Activated T-helper 1 cell treated with anti-CD3 and anti-CD28 coated beads, Interleukin-2, amount 50 U/mL, for 16 hours (primary cell): ENCODE measurements around the gene SPATA13.
"Not testable (repeated sequence)": the region's sequence is repeated elsewhere in the genome, so short reads cannot be mapped to it uniquely, and the experiment has no call there.

Experiments
- DNase-seq, 2 donors: peaks; one replicate each; pipeline ENCODE4 v3.0.0-alpha.2; 2020; ENCODE audit warnings: low read depth in 1 of 2, low spot score in 1 of 2

Gene SPATA13

DNA sequence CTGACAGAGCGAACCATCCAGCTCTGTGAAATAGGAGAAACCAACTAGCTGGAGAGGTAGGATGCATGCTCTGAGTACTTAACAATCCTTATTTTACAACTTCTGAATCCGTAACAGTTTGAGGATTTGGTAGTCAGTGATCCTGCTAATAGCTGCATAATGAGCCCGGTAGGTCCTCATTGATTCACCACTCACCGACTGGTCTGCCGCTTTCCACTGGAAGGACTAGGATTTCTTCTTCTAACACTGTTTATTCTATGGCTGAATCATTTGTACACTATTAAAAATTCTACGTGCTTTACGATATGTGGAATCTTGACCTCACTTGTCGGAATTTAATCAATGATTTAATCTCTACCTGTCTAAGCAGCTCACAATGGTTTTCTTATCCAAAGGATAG, 33.9 kb downstream of the SPATA13 start:
- DNase-seq: no peak

DNA sequence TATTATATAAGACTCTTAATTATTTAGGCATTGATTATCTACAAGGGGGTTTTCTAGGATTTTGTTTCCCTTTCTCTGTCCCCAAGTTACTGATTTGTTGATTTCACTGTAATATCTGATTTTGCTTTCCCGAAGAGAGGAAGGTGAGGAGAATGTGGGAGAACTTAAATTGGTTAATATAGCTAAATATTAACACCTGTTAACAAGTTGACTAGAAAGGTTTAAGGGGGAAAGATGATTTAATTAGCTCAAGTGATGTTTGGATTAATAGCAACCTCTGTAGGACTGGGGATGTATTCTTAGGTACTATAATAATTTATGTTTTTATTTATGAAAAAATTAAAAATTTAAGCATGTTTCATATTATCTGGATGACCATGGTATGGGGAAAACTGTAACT, 35.1 kb downstream of the SPATA13 start:
- no peak for DNase-seq

DNA sequence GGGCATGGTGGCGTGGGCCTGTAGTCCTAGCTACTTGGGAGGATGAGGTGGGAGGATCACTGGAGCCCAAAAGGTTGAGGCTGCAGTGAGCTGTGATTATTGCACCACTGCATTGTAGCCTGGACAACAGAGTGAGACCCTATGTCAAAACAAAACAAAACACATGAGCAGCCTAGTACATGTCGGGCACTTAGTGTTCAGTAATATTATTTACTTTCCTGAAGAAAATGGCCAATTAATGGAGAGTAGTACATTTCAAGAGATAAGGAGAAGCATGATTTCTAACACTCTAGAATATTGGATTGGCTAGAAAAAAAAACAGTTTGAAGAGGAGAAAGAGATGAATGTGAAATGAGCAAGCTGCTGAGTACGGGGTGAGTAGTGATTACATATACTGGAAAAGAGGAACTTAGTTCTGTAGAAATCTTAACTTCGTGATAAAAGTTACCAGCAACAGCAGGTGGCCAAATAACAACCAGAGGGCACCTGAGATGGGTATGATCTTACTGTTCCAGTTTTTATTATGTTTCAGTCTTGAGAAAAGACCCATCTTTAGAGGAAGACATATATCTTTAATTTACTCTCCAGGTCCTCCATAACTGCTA, 36.2 kb downstream of the SPATA13 start:
- no peak for DNase-seq

DNA sequence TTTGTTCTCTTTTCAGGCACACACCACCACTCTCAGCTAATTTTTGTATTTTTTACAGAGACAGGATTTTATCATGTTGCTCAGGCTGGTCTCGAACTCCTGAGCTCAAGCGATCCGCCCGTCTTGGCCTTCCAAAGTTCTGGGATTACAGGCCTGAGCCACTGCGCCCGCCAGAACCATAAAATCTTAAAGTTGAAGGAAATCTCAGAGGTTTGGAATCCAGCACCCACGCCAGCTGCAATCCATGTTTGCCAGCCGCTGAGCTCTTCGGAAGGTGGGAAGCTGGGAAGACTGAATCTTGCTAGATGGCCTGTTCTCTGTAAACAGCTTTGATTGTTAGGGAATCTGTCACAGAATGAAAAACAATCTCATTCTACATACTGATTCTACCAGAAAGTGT, 38.5 kb downstream of the SPATA13 start:
- DNase-seq: no peak

DNA sequence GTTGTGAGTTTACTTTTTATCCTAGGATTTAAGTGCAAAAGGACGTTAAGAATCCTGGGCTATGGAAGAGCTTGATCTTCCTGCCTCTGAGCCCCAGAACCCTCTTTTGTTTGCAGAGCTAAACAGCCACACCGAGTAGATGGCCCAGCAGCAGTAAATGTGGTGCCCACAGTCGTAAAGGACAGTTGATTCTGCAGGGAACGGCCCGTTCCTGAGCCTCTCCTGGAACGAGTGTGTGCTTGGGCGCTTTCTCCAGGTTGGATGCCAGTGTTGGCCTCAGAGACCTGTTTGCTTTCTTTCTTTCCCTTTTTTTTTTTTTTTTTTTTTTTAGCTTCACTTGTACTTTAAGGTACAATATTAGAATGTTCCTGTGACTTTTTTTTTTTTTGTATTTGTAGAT, 41.7 kb downstream of the SPATA13 start:
- no peak for DNase-seq

DNA sequence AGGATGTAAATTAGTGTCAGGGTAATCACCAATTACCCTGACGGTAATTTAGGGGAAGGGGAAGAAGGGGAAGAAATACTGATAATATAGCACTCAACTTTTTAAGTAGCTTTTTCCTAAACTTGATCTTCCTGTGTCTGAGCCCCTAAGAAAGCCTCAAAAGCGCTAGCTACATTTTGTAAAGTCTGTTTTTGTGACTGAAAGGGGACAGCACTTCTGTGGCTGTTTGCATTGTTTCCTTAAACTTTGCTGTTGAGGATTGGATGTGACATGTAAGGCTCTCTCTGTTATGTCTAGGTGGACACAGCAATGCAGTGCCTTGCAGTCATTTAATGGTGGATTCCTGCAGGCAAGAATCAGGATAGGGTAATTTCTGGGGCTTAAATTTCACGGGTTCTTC, 42.8 kb downstream of the SPATA13 start:
- no peak for DNase-seq

DNA sequence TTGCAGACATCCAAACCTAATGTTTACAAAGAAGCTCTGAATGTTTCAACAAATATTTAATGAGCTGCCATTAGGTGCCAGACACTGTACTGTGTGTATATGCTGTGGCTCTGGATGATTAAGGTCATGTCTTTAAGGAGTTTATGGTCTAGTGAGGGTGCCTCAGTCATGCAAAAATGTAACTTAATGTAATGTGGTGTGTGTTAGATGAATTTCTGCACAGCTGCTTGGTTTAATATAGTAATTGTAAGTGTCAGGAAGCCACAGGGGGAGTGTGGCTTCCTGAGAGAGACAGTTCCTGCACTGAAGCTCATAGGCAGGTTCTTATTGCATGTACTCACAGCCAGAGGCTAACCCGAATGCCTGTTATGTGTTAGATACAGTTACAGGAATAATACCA, 43.3 kb downstream of the SPATA13 start:
- no peak for DNase-seq

DNA sequence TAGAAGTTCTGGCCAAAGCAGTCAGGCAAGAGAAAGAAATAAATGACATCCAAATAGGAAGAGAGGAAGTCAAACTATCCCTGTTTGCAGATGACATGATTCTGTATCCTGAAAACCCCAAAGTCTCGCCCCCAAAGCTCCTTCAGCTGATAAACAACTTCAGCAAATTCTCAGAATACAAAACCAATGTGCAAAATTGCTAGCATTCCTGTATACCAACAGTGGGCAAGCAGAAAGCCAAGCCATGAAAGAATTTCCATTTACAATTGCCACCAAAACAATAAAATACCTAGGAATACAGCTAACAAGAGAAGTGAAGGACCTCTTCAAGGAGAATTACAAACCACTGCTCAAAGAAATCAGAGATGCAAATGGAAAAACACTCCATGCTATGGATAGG, 44.6 kb downstream of the SPATA13 start:
- DNase-seq: not testable (repeated sequence)

DNA sequence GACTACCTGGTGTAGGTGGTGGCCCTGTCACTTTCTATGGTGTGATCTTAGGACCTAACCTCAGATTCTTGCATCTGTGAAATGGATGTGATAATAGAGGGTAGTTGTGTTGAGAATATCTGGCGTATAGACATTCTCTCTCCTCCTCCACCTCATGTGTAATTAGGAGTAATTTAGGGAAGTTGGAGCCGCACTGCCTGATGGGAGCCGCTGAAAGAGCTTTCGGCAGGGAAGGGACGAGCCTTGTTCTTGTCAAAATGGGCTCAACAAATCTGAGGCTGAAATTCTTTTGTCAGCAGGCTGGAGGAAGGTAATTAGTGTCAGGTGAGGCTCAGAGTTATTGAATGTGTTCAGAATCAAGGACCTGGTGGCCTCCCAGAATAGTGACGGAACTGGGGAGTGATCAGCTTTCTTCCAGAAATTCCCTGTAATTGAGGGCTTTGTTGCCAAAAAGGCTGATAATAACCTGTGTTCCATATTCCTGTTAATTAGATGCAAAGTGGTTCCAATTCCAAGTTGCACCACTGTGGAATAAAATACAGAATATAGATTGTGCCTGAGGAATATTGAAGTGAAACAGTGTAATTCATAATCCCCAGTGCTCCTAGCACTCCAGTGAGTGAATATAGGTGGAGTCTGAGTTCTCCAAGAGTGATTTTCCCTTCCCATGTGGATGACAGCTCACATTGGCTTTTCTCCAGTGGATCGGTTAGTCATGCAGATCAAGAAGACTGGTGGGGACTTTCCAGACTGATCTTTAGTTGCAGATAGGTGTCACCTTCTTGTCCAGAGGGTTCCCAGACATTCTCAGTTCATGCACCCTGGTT, 47.5 kb downstream of the SPATA13 start:
- no peak for DNase-seq

DNA sequence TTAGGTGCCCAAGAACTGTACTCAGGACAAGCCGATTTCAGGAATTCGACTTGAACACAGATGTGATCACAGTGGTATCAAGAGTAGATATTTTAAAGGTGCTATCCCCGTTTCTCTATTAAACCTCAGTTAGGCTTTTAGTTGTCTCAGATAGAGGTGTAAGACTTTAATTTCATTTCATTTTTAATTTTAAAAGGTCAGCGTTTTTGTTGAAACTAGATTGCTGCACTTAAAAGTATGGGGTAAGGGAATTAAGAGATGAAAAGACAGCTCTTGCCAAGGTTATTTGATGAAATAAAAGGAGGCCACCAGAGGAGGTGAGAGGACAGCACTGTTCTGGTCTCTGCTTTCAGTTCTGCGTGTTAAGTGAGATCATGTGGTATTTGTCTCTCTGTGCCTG, 48.6 kb downstream of the SPATA13 start:
- DNase-seq: no peak

DNA sequence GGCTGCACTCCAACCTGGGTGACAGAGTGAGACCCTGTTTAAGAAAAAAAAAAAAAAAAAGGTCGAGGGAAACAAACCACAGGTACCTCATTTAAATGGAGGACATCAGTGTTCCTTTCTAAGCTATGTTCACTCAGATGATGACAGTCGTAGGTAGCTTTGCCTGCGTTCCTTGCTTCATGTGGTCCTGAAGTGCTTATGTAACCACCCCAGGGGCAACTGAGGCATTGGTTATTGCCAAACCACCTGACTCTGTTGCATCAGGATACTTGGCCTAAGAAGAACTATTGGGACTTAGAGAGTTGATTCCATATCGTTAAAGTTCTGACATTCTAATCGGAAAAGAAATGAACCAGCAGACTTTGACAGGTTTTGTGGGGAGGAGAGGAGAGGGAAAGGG, 51.7 kb downstream of the SPATA13 start:
- DNase-seq: no peak

DNA sequence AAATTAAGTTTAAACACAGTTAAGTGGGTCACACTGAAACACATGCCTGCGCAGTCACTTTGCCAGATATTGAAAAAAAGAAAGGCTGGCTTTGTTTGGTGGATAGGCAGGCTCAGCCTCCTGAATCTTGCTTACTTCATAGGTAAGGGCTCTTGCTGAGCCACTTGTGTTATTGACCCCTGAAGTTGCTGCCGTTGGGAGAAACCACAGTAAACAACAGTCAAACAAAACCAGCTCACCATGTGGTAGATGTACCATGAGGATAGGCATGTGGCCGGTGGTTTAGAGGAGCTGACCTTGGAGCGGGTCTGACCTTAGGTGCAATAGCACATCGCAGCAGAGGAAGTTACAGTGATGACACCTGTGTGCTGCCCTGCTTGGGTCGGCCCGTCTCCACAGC, 52.2 kb downstream of the SPATA13 start:
- no peak for DNase-seq

DNA sequence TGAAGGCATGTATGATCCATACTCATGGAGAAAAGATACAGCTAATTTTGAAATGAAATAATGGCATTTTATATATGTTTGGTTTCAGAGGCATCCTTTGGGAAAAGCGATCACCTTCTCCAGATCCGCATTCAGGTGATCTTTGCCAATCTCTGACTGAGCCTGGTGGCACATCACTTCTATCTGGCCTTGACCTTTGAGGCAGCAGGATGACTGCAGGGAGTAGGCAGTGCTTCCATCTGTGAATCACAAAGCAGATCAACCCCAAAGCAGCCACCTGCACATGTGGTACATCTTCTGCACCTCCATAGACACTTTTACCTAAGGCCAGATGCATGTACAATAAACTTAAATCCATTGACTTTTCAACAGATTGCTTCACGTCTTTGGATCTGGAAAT, 53.4 kb downstream of the SPATA13 start:
- no peak for DNase-seq

DNA sequence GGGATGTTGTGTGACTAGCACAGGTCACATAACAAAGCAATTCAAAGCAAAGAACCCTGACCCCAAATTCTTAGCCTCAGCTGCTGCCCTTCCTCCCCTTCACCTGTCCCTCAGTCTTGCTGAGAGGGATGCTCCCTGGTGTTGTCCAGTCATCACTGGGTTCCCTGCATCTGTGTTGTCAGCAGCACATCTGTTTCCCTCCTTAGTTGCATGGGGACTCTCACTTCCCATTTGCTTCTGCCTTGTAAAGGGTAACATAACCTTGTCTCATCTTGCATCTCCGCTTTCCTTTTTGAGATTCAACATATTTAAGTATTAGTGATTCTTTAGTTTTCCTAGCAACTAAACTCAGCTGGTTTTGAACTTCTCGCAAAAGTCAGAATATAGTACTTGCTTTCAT, 54.0 kb downstream of the SPATA13 start:
- DNase-seq: no peak

DNA sequence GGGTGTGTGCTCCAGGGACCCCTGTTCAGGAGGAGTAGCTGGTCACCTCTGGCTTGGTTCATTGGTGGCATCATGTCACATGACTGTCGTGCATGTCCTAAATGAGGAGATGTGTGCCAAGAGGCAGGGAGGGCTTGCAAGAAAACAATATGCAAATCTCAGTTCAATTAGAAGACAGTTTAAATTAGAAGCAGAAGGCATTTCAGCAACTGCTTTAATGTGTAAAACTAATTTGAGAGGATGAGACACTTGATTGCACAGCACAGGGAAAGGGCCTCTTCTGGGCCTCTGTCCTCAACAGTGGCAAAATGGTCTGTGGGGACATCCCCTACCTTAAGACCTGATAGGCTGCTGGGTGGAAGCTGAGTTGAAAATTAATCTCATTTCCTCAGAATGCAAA, 54.6 kb downstream of the SPATA13 start:
- DNase-seq: no peak

DNA sequence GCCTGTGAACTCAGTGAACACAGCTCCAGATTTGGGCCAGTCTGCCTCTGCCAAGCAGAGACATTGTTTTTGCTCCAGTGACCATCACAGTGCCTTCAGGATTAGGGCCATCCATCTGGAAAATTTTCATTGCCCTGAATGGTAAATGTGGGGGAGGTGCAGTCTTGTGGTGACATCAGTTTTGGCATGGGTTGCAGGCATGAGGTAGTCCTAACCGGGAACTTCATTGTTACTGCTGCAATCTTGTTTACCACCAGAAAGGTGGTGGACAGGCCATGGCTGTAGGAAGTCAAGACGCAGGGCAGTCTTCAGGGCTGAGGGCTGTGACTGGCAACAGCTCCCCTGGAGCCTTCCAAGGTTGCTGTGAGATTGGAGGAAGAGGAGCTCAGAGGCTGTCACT, 55.2 kb downstream of the SPATA13 start:
- no peak for DNase-seq

DNA sequence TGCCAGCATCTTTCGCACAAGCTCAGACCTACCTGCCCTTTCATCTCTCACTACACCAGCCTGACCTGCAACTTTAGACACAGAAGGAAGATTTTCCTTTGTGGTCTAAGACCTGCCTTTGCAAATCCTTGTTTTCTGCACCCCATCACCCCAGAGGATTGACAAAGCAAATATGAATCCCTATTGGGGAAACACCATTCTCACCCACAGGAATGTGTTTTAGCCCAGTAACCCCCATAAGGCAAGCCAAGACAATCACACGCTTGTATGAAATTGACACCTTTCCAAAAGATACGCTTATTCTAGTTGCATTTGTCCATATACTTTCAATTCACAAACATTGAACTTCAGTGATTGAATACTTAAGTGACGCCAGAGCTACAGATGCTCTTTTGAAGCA, 55.7 kb downstream of the SPATA13 start:
- DNase-seq: no peak

DNA sequence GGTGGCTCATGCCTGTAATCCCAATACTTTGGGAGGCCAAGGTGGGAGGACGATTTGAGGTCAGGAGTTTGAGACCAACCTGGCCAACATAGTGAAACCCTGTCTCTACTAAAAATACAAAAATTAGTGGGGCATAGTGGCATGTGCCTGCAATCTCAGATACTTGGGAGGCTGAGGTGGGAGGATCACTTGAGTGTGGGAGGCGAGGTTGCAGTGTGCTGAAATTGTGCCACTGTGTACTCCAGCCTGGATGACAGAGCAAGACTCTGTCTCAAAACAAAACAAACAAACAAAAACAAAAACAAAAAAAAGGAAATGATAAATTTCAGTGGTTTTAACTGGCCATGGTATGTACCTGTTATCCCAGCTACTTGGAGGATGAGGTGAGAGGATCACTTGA, 56.3 kb downstream of the SPATA13 start:
- not testable (repeated sequence) for DNase-seq

DNA sequence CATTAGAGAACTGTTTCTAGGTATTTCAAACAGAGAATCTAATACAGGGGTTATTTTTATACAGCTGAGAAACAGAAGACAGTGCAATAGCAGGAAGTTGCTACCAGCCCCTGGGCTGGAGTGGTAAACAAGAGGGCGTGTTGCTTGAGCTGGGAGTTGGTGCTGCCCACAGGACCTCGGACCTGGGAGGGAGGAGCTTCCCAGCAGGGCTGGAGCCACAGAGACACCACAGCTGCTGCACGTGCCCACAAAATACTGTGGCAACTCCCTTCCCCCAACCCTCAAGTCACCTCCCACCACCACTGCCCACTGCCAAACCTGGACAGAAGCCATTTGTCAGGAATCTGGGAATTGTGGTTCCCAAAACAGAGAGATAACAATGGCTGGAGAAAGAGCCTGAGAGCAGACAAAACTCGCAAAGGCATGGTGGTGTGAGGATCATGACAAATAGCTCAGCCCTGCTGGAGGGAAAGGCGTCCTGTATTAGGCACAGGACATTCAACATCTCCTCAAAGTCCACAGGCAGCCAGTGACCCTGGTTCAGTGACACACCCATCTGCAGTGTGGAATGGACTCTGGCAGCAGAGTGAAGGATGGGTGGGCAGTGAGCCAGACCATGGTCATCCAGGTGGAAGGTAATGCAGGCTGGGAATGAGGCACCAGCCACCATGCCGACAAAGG, 57.2 kb downstream of the SPATA13 start:
- no peak for DNase-seq

DNA sequence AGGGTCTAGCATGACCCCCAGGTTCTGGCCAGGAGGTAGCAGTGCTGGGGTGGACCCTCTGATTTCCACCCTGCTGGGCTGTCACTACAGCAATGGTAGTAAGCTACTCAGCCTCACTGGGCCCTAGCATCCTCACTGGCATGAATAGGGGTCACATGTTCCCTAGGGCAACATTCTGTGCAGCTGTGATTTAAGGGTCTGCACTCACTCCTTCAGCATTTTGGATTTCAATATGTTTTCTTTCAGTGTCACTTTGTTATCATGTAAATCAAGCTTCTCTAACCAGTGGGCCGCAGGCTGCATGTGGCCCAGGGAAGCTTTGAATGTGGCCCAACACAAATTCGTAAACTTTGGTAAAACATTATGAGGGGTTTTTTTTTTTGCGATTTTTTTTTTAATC, 57.8 kb downstream of the SPATA13 start:
- DNase-seq: no peak

DNA sequence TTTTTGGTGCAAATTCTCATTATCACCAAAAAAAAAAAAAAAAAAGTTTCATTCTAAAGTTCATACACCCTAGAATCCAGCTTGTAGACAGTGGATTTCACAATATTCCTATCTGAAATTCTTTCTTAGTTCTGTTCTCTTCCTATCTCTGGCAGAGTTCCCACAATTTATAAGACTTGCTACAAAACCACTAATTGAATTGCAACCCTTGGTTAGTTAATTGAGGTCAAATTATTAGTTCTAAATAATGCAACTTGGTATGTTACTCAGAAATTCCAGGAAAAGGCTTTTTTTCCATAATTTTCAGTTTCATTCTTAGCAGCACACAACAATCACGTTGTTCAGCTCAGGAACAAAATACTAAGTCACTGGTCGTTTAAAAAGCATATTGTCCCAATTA, 58.5 kb downstream of the SPATA13 start:
- no peak for DNase-seq

DNA sequence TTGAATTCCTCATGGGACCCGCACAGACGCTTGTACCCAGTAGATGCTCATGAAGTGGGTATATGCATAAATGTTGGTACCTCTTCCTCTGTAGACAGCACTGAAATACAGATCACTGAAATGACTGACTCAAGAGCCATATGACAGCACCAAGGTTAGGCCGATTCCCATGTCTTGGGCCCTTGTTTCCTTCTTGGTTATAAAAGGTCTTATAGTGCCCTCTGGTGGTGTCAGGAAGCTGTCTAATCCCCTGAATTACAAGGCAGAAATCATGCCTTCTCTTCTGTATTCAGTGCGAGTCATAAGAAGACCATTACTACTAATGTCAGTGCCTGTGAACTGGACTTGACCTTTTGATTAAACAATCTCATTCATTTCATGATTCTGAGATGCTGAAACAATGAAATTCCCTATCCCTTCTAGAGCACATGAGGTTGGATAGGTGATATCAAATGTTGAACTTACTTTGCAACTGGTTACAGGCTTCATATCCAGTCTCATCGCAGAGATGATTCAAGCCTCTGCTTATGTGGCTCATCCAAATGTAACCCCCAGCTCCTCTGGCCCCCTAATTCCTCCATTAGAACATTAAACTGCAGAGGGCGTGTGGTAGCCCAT, 59.7 kb downstream of the SPATA13 start:
- DNase-seq: no peak
